Natural killer cell (primary cell): ENCODE measurements around the gene F2RL3. TPM values are rescaled to one million over a fixed set of nuclear protein-coding genes. Genes with fewer than 3 reads are reported as not detected.

Experiments used
- ATAC-seq, 3 donors: fragments of 150-1000 bp in 2 of 3; fragments of 200-7000 bp in 1 of 3; cut with Tn5 transposase; 1 replicate in 1 of 3; 2 replicates in 2 of 3; pipeline ENCODE4 v1.10.0; 2021; ENCODE audit warnings: mild to moderate bottlenecking in 2 of 3, moderate library complexity in 2 of 3
- DNase-seq, 2 donors: peaks; one replicate each; pipeline versions ENCODE4 v3.0.0 to v3.0.0-alpha.2; 2013 to 2021; ENCODE audit warnings: mixed read lengths in 1 of 2
- H3K27ac ChIP-seq: one replicate; pipeline ENCODE4 v1.5.1; 2013; ENCODE audit warnings: mild to moderate bottlenecking, low read length
- H3K27me3 ChIP-seq: one replicate; pipeline ENCODE4 v1.6.1; 2013; ENCODE audit warnings: low read length; ENCODE audit not compliant: control insufficient read depth, insufficient read depth
- H3K36me3 ChIP-seq: one replicate; pipeline ENCODE4 v1.6.1; 2013; ENCODE audit warnings: low read length; ENCODE audit not compliant: control insufficient read depth, insufficient read depth
- H3K4me1 ChIP-seq: one replicate; pipeline ENCODE4 v1.6.1; 2013; ENCODE audit warnings: low read length; ENCODE audit not compliant: control insufficient read depth, insufficient read depth
- H3K4me3 ChIP-seq: one replicate; pipeline ENCODE4 v1.5.1; 2013; ENCODE audit warnings: low read length
- H3K9me3 ChIP-seq: one replicate; pipeline ENCODE4 v1.6.1; 2013; ENCODE audit warnings: low read length; ENCODE audit not compliant: control insufficient read depth, insufficient read depth
- H3K27ac Mint-ChIP-seq, 2 donors: one replicate each; pipeline ENCODE4 v1.8.0; 2022; ENCODE audit warnings: mild to moderate bottlenecking in 2 of 2, mixed read lengths in 2 of 2, moderate library complexity in 1 of 2
- H3K27me3 Mint-ChIP-seq, 2 donors: one replicate each; pipeline ENCODE4 v1.8.0; 2022; ENCODE audit warnings: low read depth in 2 of 2, mixed read lengths in 2 of 2
- H3K36me3 Mint-ChIP-seq: one replicate; pipeline ENCODE4 v1.8.0; 2022; ENCODE audit warnings: mixed read lengths
- H3K4me1 Mint-ChIP-seq, 2 donors: one replicate each; pipeline ENCODE4 v1.8.0; 2022; ENCODE audit warnings: mixed read lengths in 2 of 2
- H3K4me3 Mint-ChIP-seq: one replicate; pipeline ENCODE4 v1.8.0; 2022; ENCODE audit warnings: mild to moderate bottlenecking, moderate library complexity, mixed read lengths
- H3K9me3 Mint-ChIP-seq, 2 donors: one replicate each; pipeline ENCODE4 v1.8.0; 2022; ENCODE audit warnings: mixed read lengths in 2 of 2
- CTCF ChIP-seq: fragments of 200-600 bp; IDR thresholded peaks from one replicate; pipeline ENCODE4 v1.8.0; 2022; ENCODE audit warnings: antibody characterized with exemption
- WGBS: methylation state at CpG from one replicate; pipeline ENCODE4 v1.1.7; 2013; ENCODE audit warnings: missing lambda C conversion rate; ENCODE audit not compliant: insufficient coverage; 5-methylcytosine and 5-hydroxymethylcytosine counted together
- intact Hi-C: fragments of 100-400 bp; cut with micrococcal nuclease; formaldehyde crosslinking; loops from one replicate; pipeline ENCODE4 v1.14.2; 2022
- total RNA-seq, 4 donors: library from RNA; stranded (reverse); fragments of 120-200 nt in 1 of 4; gene quantifications; one replicate each; pipeline versions ENCODE4 v1.2.3 to v1.2.4, GENCODE V29; 2013 to 2022

The F2RL3 gene
- total RNA-seq, 3 donors from 2014 or later (not counting 1 experiment from before 2014, with no cell fraction given), result 0.24 to 0.39 (median 0.28) TPM

- no peak for TF ChIP-seq CTCF
- Mint-ChIP-seq H3K36me3 (peaks cover 10% of the 10 kb centered on the region), H3K9me3 (peaks cover 0 to 9% of the 10 kb centered on the region in 2 donors), H3K27me3 (no peaks in the 10 kb centered on the region), H3K4me1 (peaks cover 30 to 51% of the 10 kb centered on the region in 2 donors), H3K4me3 (no peak overlapping the region), H3K27ac (peak overlapping the region; percentile 51 to 90)
- Histone ChIP-seq H3K9me3 (peaks cover 5% of the 10 kb centered on the region), H3K27me3 (no peaks in the 10 kb centered on the region), H3K27ac (no peak overlapping the region), H3K36me3 (peaks cover 47% of the 10 kb centered on the region), H3K4me1 (peaks cover 44% of the 10 kb centered on the region), H3K4me3 (no peak overlapping the region)
- DNase-seq (peak in 1 of 2 donors; percentile 29), ATAC-seq (peak in 1 of 3 donors; percentile 20)
- WGBS, result 94% methylated on average over 39 of the region's 39 CpGs
- intact Hi-C loops, result no loop called here
These were observed 12.9 kb upstream of the F2RL3 start for GRCh38 chr19:16875584-16876555.

GRCh38 chr19:16876904-16877361, 11.9 kb upstream of the F2RL3 start:
- Histone ChIP-seq H3K27me3 (no peaks in the 10 kb centered on the region), H3K4me3 (no peak overlapping the region), H3K27ac (no peak overlapping the region), H3K36me3 (peaks cover 38% of the 10 kb centered on the region), H3K4me1 (peaks cover 44% of the 10 kb centered on the region), H3K9me3 (peaks cover 16% of the 10 kb centered on the region)
- Mint-ChIP-seq H3K27ac (peak overlapping the region in 1 of 2 donors; percentile 90), H3K27me3 (no peaks in the 10 kb centered on the region), H3K36me3 (peaks cover 12% of the 10 kb centered on the region), H3K4me3 (no peak overlapping the region), H3K9me3 (peaks cover 0 to 9% of the 10 kb centered on the region in 2 donors), H3K4me1 (peaks cover 30 to 51% of the 10 kb centered on the region in 2 donors)
- no peak for DNase-seq
- WGBS, result 24% methylated on average over 12 of the region's 12 CpGs
- peak; percentile 20 to 56 (median 53) for ATAC-seq
- intact Hi-C loops, result no loop called here
- no peak for TF ChIP-seq CTCF

- Mint-ChIP-seq H3K27me3 (no peaks in the 10 kb centered on the region), H3K4me3 (peak overlapping the region; percentile 49), H3K36me3 (peaks cover 18% of the 10 kb centered on the region), H3K9me3 (peaks cover 2 to 13% of the 10 kb centered on the region in 2 donors), H3K4me1 (peaks cover 30 to 51% of the 10 kb centered on the region in 2 donors), H3K27ac (peak overlapping the region in 1 of 2 donors; percentile 90)
- DNase-seq (no peak), ATAC-seq (peak in 2 of 3 donors; percentile 48 to 52)
- peaks cover 22% of the 10 kb centered on the region for H3K9me3 ChIP-seq
- peaks cover 34% of the 10 kb centered on the region for H3K36me3 ChIP-seq
- TF ChIP-seq CTCF, result no peak
- intact Hi-C loops, result no loop called here
- no peaks in the 10 kb centered on the region for H3K27me3 ChIP-seq
- WGBS, result 63% methylated on average over 11 of the region's 11 CpGs
- H3K27ac ChIP-seq, result no peak overlapping the region
- H3K4me1 ChIP-seq, result peaks cover 44% of the 10 kb centered on the region
- no peak overlapping the region for H3K4me3 ChIP-seq
These were observed 11.2 kb upstream of the F2RL3 start for GRCh38 chr19:16877581-16877980.
